Astrocyte of the hippocampus (primary cell): ENCODE data around the gene ZNF773.
A peak's percentile ranks its signal among the peaks of the same experiment; 100 is the strongest.
"Not testable (repeated sequence)": the region's sequence is repeated elsewhere in the genome, so short reads cannot be mapped to it uniquely, and the experiment has no call there.

Source experiments
- DNase-seq: peaks from one replicate; pipeline ENCODE4 v3.0.0; 2011; ENCODE audit warnings: low read depth, low spot score

ZNF773 gene

GRCh38 chr19:57499680-57500395 is at the start of gene ZNF773:
Gene ZNF773 (plus strand): TSS chr19:57499938. CDS start chr19:57500081, 143 bp downstream.
- DNase-seq, result peak; percentile 98

DNA sequence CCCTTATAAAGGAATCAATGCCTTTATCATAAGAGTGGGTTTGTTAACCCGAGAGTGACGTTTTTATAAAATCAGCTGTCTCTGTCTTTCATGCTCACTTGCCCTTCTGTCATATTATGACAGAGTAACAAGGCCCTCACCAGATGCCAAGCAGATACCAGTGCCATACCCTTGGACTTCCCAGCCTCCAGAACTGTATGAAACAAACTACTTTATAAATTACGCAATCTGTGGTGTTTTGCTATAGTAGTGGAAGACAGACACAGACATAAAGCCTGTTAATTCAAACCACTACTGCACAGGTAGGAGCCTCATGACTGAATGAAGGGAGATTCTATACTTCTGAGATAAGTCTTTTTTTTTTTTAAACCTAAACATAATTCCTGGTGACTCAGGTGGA is 47.4 kb upstream of the ZNF773 start:
- no peak for DNase-seq

GRCh38 chr19:57465680-57466381 is 33.9 kb upstream of the ZNF773 start:
- no peak for DNase-seq

DNA sequence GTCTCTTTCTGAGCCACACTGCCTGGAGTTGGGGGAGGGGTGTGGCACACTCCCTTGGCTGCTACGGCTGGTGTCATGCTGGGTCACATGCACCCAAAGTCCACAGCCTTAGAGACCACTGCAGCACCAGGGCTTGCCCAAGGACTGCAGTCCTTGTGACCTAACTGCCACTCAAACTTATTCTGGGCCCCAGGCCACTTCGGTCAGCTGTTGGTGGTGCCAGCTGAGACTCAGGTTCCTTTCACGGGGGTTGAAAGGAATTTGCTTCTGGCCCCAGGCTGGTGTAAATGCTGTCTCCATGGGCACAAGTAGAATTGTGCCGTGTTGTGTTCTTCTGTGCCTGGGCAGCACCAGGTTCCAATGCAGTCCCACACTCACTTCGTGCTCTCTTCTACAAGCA is 33.2 kb upstream of the ZNF773 start:
- no peak for DNase-seq

DNA sequence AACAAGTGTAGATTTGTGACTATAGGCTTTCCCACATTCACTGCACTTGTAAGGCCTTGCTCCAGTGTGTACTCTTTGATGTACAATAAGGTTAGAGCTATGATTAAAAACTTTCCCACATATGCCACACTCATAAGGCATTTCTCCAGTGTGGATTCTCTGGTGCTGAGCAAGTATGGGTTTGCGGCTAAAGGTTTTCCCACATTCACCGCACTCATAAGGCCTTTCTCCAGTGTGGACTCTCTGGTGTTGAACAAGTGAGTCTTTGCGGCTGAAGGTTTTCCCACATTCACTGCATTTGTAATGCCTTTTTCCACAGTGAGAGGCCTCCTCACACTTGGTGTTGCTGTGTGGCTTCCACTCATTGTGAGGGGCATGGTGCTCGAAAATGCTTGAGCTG is 26.1 kb upstream of the ZNF773 start:
- no peak for DNase-seq

GRCh38 chr19:57477191-57478008 is 22.3 kb upstream of the ZNF773 start, which contains the start of gene ZNF772:
Gene ZNF772 (minus strand): TSS chr19:57477566. CDS start chr19:57477309, 257 bp downstream.
- DNase-seq, result peak; percentile 97

GRCh38 chr19:57487477-57488298 is 12.1 kb upstream of the ZNF773 start, which contains the start of gene ZNF419:
Gene ZNF419 (plus strand): TSS chr19:57487750. CDS start chr19:57487951, 201 bp downstream.
- DNase-seq, result peak; percentile 95

GRCh38 chr19:57488299-57488644 is 11.5 kb upstream of the ZNF773 start:
- peak; percentile 18 for DNase-seq

DNA sequence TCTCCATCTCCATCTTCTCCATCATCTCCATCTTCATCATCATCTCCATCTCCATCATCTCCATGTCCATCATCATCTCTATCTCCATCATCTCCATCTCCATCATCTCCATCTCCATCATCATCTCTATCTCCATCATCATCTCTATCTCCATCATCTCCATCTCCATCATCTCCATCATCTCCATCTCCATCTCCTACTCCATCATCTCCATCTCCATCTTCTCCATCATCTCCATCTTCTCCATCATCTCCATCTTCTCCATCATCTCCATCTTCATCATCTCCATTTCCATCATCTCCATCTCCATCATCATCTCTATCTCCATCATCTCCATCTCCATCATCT is 432 bp upstream of the ZNF773 start:
- DNase-seq, result not testable (repeated sequence)

GRCh38 chr19:57500400-57500799 is 662 bp downstream of the ZNF773 start:
- peak; percentile 43 for DNase-seq

DNA sequence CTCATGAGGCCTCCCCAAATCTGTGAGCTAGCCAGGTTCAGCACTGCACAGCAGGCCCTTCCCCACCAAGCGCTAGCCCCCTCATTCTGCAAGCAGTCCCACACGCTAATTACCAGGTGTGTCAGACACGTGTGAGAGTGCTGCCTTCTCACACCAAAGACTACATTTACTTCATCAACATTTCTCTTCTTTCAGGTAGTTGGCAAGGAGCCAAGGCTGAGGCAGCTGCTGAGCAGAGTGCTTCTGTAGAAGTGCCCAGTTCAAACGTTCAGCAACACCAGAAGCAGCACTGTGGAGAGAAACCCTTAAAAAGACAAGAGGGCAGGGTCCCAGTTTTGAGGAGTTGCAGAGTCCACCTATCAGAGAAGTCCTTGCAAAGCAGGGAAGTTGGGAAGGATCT is 6.4 kb downstream of the ZNF773 start:
- DNase-seq, result no peak

GRCh38 chr19:57511484-57511883 is 11.7 kb downstream of the ZNF773 start:
- DNase-seq, result no peak

- peak; percentile 51 for DNase-seq
These were observed 13.1 kb downstream of the ZNF773 start for GRCh38 chr19:57512845-57513244.

GRCh38 chr19:57515255-57515654 is 15.5 kb downstream of the ZNF773 start:
- DNase-seq, result no peak

GRCh38 chr19:57518021-57518420 is 18.3 kb downstream of the ZNF773 start:
- not testable (repeated sequence) for DNase-seq

- DNase-seq, result peak; percentile 97
These were observed 27.6 kb downstream of the ZNF773 start, which contains the start of gene ZNF549 for GRCh38 chr19:57527136-57527881. Gene ZNF549 (plus strand): TSS chr19:57527356. CDS start chr19:57527574, 218 bp downstream.

- DNase-seq, result no peak
These were observed 38.3 kb downstream of the ZNF773 start for GRCh38 chr19:57537953-57538547.

GRCh38 chr19:57546513-57546912 is 46.8 kb downstream of the ZNF773 start:
- DNase-seq, result no peak

DNA sequence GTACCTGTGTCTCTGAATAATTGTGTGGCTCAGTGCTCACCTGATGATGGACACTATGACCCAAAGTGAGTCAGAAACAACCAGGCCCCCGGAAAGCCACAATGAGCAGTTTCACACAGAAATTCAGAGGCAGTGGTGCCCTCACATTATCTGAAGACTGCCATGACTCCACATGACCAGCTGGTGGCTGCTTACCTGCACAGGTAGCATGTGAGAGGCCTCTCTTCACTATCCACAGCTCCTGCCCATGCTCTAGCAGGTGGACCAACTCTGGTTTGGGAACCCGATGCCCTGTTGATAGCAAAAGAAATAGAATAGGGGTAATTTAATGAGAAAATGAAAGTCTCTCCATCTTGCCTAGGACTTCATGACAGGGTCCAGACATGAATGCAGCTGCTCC is 52.7 kb downstream of the ZNF773 start:
- DNase-seq, result no peak

DNA sequence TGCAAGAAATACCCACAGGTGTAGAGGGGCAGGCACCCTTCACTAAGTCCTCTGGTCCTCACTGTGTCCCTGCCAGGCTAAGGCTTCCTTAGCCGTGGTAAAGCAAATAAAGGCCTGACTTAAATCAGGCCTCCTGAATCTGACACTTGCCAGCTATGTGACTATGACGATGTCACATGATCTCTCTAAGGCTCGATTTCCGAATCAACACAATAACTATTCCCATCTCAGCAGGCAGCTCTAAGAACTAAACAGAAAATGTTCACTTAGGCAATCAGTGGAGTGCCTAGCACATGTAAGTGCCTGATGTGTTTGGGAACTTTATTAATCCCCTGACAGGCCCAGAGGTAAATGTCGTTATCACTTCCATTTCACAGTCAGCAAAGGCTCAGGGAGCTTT is 57.9 kb downstream of the ZNF773 start:
- no peak for DNase-seq
